GM21737 (cell line): Measurements from ENCODE around the gene MYL7.
"Not testable (repeated sequence)": the region's sequence is repeated elsewhere in the genome, so short reads cannot be mapped to it uniquely, and the experiment has no call there.

ENCODE experiments used
- ATAC-seq: cut with Tn5 transposase; IDR thresholded peaks from one replicate; pipeline ENCODE4 v1.9.1; 2021; ENCODE audit warnings: mild to moderate bottlenecking, moderate library complexity; ENCODE audit not compliant: unreplicated experiment

Gene MYL7, protein sequence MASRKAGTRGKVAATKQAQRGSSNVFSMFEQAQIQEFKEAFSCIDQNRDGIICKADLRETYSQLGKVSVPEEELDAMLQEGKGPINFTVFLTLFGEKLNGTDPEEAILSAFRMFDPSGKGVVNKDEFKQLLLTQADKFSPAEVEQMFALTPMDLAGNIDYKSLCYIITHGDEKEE

DNA sequence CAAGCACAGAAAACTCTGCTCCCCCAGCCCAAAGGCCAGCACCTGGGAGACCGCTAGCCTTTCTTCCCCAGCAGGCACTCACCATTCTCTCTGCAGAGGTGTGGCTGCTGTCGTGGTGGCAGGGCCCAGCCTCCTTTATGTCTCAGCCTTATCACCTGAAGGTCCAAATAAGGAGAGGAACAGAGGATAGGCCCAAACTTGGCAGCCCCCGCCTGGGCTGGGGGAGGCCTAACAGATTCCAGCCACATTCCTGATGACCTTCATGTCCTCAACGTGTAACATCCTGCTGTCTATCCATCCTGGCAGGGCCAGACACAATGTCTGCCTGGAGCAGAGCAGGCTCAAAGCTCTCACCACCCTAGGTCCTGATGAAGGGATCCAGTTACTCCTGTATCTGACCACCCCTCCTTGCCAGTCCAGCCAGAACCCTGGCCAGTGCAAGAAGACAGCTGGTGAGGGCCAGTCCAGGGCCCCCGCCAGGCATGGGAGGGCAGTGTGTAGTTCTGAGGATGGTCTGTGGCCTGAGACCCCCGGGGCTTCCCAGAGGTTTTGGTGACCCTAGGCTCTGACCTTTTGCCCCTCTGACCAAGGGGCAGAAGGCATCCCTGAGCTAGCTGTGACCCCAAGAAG, at the start of gene MYL7:
Gene MYL7 (minus strand): TSS at position 112 of the 630 bp plus-strand sequence. CDS start 27 bp downstream, at position 85.
- ATAC-seq: no peak

GRCh38 chr7:44189993-44190872, 49.1 kb upstream of the MYL7 start:
- ATAC-seq: no peak

DNA sequence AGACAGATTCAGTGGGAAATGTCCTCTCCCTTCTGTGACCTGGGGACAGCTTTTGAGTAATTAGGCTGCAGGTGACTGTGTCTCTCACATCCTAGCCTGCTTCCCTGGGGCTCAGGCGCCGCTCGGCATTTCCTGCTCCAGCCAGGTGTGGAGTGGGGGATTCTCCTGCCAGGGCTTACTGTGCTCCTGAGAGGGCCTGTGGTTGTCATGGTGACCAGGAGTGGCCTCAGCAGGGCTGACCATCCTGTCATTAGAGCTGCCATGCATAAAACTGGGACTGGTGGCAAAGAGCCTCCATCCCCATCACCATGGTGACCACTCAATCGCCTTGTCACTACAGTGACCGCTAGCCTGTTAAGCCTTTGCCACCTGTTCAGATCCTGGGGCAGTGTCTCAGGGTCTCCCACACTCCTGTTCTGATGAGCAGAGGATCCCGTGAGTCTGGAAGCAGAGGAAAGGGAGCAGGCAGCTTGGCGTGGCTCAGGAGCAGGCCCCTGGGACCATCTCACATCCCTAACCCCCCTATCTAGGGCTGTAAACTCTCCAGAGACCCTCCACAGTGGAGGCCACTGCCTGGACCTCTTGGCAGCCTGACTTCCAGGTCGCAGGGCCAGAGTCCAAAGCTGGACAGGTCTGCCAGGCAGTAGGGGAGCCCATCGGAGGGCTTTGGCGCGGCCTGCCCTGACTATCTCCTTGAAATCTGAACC, 48.3 kb upstream of the MYL7 start, which contains the start of gene GCK:
Gene GCK (minus strand): TSS at position 154 of the 707 bp plus-strand sequence. CDS start 486 bp downstream, outside the sequence.
- ATAC-seq: no peak

- no peak for ATAC-seq
Measured at GRCh38 chr7:44188480-44189225, 47.5 kb upstream of the MYL7 start.

DNA sequence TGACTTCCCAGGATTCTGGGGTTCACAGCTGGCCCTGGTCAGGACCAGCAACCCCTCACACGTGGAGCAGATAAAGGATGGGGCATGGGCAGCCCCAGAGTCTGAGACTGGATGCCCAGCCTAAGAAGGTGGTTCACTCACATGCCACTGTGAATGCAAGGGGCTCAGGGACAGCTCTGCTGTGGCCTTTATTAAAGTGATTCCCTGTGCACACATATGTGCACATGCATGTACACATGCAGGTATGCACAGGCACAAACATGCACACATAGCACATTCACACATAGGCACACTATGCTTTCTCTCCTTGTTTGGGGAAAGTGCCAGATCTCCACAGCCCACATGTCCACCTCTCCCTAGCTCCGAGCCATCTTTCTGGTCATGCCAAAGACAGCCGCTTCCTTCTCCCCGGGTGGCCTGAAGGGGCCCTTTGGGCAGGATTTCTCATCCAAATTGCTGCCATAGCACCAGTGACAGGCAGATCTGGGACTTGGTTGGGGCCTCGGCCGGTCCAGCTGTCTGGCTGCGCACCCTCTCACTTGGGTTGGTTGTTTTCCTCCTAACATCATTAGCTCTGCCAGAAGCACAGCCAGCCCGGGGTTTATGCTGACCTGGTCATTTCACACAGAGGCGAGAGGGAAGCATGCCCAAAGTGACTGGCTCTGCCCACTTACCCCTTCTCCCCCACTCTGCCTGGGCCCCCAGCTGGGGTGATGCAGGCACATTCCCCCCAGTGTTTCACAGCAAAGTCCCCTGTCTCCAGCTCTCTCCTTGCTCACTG, 46.7 kb upstream of the MYL7 start:
- no peak for ATAC-seq

DNA sequence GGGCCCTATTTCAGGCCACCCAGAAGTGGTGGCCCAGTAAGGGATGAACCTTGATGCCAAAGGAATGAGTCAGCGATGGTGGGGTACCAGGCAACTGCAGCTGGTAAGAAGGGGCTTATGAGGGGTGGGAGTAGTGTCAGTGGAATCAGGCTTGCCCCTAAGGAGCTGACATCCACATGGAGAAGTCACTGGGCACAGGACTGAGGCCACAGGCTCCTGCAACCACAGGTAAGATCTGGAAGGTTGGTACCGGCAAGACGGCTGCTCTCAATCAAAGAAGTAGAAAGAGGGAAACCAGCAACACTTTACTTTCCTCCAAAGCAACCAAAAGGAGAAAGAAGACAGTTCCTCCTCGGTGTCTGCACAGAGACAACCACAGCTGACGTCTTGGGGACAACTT, 45.6 kb upstream of the MYL7 start:
- no peak for ATAC-seq

- no peak for ATAC-seq
Measured at GRCh38 chr7:44185729-44186128, 44.6 kb upstream of the MYL7 start.

- no peak for ATAC-seq
Measured at GRCh38 chr7:44184873-44185446, 43.8 kb upstream of the MYL7 start.

GRCh38 chr7:44184206-44184872, 43.2 kb upstream of the MYL7 start:
- no peak for ATAC-seq

- no peak for ATAC-seq
Measured at GRCh38 chr7:44183386-44183785, 42.3 kb upstream of the MYL7 start.

DNA sequence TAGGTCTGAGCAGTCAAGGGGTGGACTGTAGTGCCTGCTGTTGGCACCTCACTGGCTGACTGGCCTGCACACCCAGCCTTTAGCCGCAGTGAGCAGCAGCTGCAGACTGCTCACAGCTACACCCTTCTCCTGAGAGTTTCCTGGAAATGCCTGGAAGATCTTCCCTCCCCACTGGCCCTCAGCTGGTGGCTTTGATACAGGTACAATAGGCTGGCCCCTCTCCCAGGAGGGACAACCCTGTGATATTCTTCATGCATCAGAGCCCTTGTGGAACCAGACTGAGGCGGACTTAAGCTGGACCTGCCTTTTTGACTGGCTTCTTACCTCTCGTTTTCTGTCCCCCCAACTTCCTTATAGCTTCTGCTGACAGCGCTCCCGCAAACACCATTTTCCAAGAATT, 41.7 kb upstream of the MYL7 start:
- ATAC-seq: no peak

DNA sequence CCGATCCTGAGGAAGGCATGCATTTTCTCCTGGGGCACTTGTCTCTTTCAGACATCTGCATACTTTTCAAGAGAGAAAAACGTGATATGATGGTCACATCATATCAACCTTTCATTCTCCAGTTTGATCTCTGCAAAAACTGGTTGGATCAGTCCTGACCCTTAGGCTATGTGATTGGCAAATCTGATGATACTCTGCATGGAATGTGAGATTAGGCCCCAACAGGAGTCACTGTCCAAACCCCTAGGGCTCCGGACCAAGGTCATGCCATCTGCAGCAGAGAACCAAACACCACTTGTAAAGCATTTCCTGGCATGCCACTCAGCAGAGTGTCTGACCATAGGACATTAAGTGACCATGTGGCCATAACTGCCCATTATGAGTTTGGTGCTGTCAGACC, 39.5 kb upstream of the MYL7 start:
- ATAC-seq: no peak

- ATAC-seq: no peak
Measured at GRCh38 chr7:44177570-44178131, 36.5 kb upstream of the MYL7 start.

GRCh38 chr7:44176486-44176885, 35.4 kb upstream of the MYL7 start:
- ATAC-seq: no peak

GRCh38 chr7:44175730-44176129, 34.6 kb upstream of the MYL7 start:
- no peak for ATAC-seq

GRCh38 chr7:44174694-44174948, 33.5 kb upstream of the MYL7 start:
- ATAC-seq: not testable (repeated sequence)

- ATAC-seq: no peak
Measured at GRCh38 chr7:44173911-44174693, 33.0 kb upstream of the MYL7 start.
